Epithelial cell of prostate (primary cell): ENCODE results near the gene TSC22D4.
"Not testable (repeated sequence)": the region's sequence is repeated elsewhere in the genome, so short reads cannot be mapped to it uniquely, and the experiment has no call there.

Experiments
- DNase-seq: peaks from one replicate; pipeline ENCODE4 v3.0.0-alpha.2; 2011; ENCODE audit warnings: low read depth, low spot score
- H3K27ac ChIP-seq: fragments of 450-650 bp; 2 replicates; pipeline ENCODE4 v1.5.1; 2017; ENCODE audit warnings: mild to moderate bottlenecking

The TSC22D4 gene

GRCh38 chr7:100447363-100447762 lies 31.7 kb downstream of the TSC22D4 start:
- H3K27ac ChIP-seq, DNase-seq: not testable (repeated sequence)

GRCh38 chr7:100446040-100446439 lies 33.0 kb downstream of the TSC22D4 start:
- no peak overlapping the region for H3K27ac ChIP-seq
- DNase-seq: no peak

GRCh38 chr7:100444311-100445278 lies 34.4 kb downstream of the TSC22D4 start:
- no peak overlapping the region for H3K27ac ChIP-seq
- no peak for DNase-seq

GRCh38 chr7:100443096-100443840 lies 35.7 kb downstream of the TSC22D4 start:
- H3K27ac ChIP-seq: no peak overlapping the region
- no peak for DNase-seq

GRCh38 chr7:100441641-100442535 lies 37.1 kb downstream of the TSC22D4 start:
- DNase-seq: no peak
- no peak overlapping the region for H3K27ac ChIP-seq

GRCh38 chr7:100439244-100439643 lies 39.8 kb downstream of the TSC22D4 start:
- not testable (repeated sequence) for DNase-seq, H3K27ac ChIP-seq

GRCh38 chr7:100438731-100439130 lies 40.3 kb downstream of the TSC22D4 start:
- not testable (repeated sequence) for DNase-seq, H3K27ac ChIP-seq

- DNase-seq: no peak
- no peak overlapping the region for H3K27ac ChIP-seq
These were observed 40.8 kb downstream of the TSC22D4 start for GRCh38 chr7:100438172-100438571.

GRCh38 chr7:100437150-100438100 lies 41.6 kb downstream of the TSC22D4 start:
- no peak overlapping the region for H3K27ac ChIP-seq
- no peak for DNase-seq

GRCh38 chr7:100435401-100436304 lies 43.4 kb downstream of the TSC22D4 start:
- peak overlapping the region; percentile 95 for H3K27ac ChIP-seq
- DNase-seq: no peak

GRCh38 chr7:100434297-100435144 lies 44.5 kb downstream of the TSC22D4 start:
- peak overlapping the region; percentile 95 for H3K27ac ChIP-seq
- DNase-seq: no peak

GRCh38 chr7:100433592-100434296 lies 45.3 kb downstream of the TSC22D4 start:
- DNase-seq: no peak
- no peak overlapping the region for H3K27ac ChIP-seq

- no peak for DNase-seq
- H3K27ac ChIP-seq: no peak overlapping the region
These were observed 45.8 kb downstream of the TSC22D4 start for GRCh38 chr7:100433276-100433591.

- no peak overlapping the region for H3K27ac ChIP-seq
- no peak for DNase-seq
These were observed 46.3 kb downstream of the TSC22D4 start for GRCh38 chr7:100432621-100433275.

GRCh38 chr7:100432053-100432452 lies 47.0 kb downstream of the TSC22D4 start:
- no peak overlapping the region for H3K27ac ChIP-seq
- no peak for DNase-seq

- DNase-seq: no peak
- no peak overlapping the region for H3K27ac ChIP-seq
These were observed 47.7 kb downstream of the TSC22D4 start for GRCh38 chr7:100431286-100431735.
